Mesenchymal stem cell (in vitro differentiated cells and primary cell): Measurements from ENCODE around the gene S100Z.

ENCODE experiments used
- DNase-seq: peaks from one replicate; pipeline ENCODE4 v3.0.0-alpha.2; 2013
- H2AFZ ChIP-seq: one replicate; pipeline ENCODE4 v1.6.1; 2013; ENCODE audit warnings: low read depth, mild to moderate bottlenecking, control low read depth, inconsistent platforms, low read length, moderate library complexity
- H2AK5ac ChIP-seq: 2 replicates; pipeline ENCODE4 v1.6.1; 2013; ENCODE audit warnings: low read length, moderate library complexity, mild to moderate bottlenecking, inconsistent platforms; ENCODE audit not compliant: severe bottlenecking
- H2BK120ac ChIP-seq: one replicate; pipeline ENCODE4 v1.6.1; 2013; ENCODE audit warnings: low read depth, mild to moderate bottlenecking, inconsistent platforms, low read length, moderate library complexity
- H2BK12ac ChIP-seq, 2 experiments: one replicate each; pipeline ENCODE4 v1.6.1; 2013; ENCODE audit warnings: inconsistent platforms in 2 of 2, low read length in 2 of 2, mild to moderate bottlenecking in 2 of 2, moderate library complexity in 2 of 2, control low read depth in 1 of 2
- H2BK15ac ChIP-seq: one replicate; pipeline ENCODE4 v1.6.1; 2013; ENCODE audit warnings: mild to moderate bottlenecking, low read depth, inconsistent platforms; ENCODE audit not compliant: poor library complexity, severe bottlenecking
- H2BK5ac ChIP-seq: 2 replicates; pipeline ENCODE4 v1.6.1; 2013; ENCODE audit warnings: low read depth, mild to moderate bottlenecking, low read length, control low read depth, inconsistent platforms; ENCODE audit not compliant: poor library complexity, severe bottlenecking
- H3K14ac ChIP-seq, 2 experiments: one replicate each; pipeline ENCODE4 v1.6.1; 2013; ENCODE audit warnings: inconsistent platforms in 2 of 2, low read length in 2 of 2, control low read depth in 1 of 2, mild to moderate bottlenecking in 1 of 2, moderate library complexity in 1 of 2
- H3K18ac ChIP-seq, 2 experiments: one replicate each; pipeline ENCODE4 v1.6.1; 2013; ENCODE audit warnings: inconsistent platforms in 2 of 2, low read length in 2 of 2, control low read depth in 1 of 2, low read depth in 1 of 2, mild to moderate bottlenecking in 1 of 2
- H3K23ac ChIP-seq, 2 experiments: one replicate each; pipeline ENCODE4 v1.6.1; 2013; ENCODE audit warnings: inconsistent platforms in 2 of 2, low read length in 2 of 2, mild to moderate bottlenecking in 2 of 2, moderate library complexity in 2 of 2, control low read depth in 1 of 2
- H3K27ac ChIP-seq: 2 replicates; pipeline ENCODE4 v1.5.1; 2013; ENCODE audit warnings: mild to moderate bottlenecking, moderate library complexity, low read length, control low read depth, inconsistent platforms; ENCODE audit not compliant: poor library complexity, severe bottlenecking
- H3K27me3 ChIP-seq, 2 experiments: 2 replicates each; pipeline versions ENCODE4 v1.6.1 to v1.7.0; 2013; ENCODE audit warnings: low read length in 2 of 2, mild to moderate bottlenecking in 2 of 2, moderate library complexity in 2 of 2, control low read depth in 1 of 2, inconsistent platforms in 1 of 2; ENCODE audit not compliant: control insufficient read depth in 1 of 2, insufficient read depth in 1 of 2
- H3K36me3 ChIP-seq, 2 experiments: 2 replicates each; pipeline versions ENCODE4 v1.6.1 to v1.7.0; 2013; ENCODE audit warnings: low read length in 2 of 2, control low read depth in 1 of 2, inconsistent platforms in 1 of 2, low read depth in 1 of 2, mild to moderate bottlenecking in 1 of 2; ENCODE audit not compliant: insufficient read depth in 2 of 2, control insufficient read depth in 1 of 2
- H3K4ac ChIP-seq, 2 experiments: one replicate each; pipeline ENCODE4 v1.6.1; 2013; ENCODE audit warnings: inconsistent platforms in 2 of 2, low read length in 2 of 2, mild to moderate bottlenecking in 2 of 2, moderate library complexity in 2 of 2, control low read depth in 1 of 2, low read depth in 1 of 2
- H3K4me1 ChIP-seq: 2 replicates; pipeline ENCODE4 v1.6.1; 2013; ENCODE audit warnings: low read depth, low read length, control low read depth; ENCODE audit not compliant: control insufficient read depth, insufficient read depth
- H3K4me2 ChIP-seq: 2 replicates; pipeline ENCODE4 v1.6.1; 2013; ENCODE audit warnings: low read length, mild to moderate bottlenecking, inconsistent platforms; ENCODE audit not compliant: poor library complexity, severe bottlenecking
- H3K4me3 ChIP-seq, 2 experiments: 2 replicates each; pipeline versions ENCODE4 v1.5.1 to v1.7.0; 2013; ENCODE audit warnings: low read length in 2 of 2, mild to moderate bottlenecking in 2 of 2, control low read depth in 1 of 2, low read depth in 1 of 2; ENCODE audit not compliant: insufficient read depth in 1 of 2
- H3K79me1 ChIP-seq: replicated peaks from 2 replicates; pipeline ENCODE4 v1.6.1; 2013; ENCODE audit warnings: mild to moderate bottlenecking, control low read depth, low read length, inconsistent platforms; ENCODE audit not compliant: poor library complexity, severe bottlenecking
- H3K9ac ChIP-seq: 2 replicates; pipeline ENCODE4 v1.7.0; 2013; ENCODE audit warnings: mild to moderate bottlenecking, low read length, moderate library complexity
- H3K9me3 ChIP-seq: 2 replicates; pipeline ENCODE4 v1.7.0; 2013; ENCODE audit warnings: mild to moderate bottlenecking, low read length; ENCODE audit not compliant: control insufficient read depth
- H4K8ac ChIP-seq: one replicate; pipeline ENCODE4 v1.6.1; 2013; ENCODE audit warnings: inconsistent platforms, mild to moderate bottlenecking, low read length, moderate library complexity
- H4K91ac ChIP-seq: one replicate; pipeline ENCODE4 v1.6.1; 2013; ENCODE audit warnings: mild to moderate bottlenecking, low read length, inconsistent platforms
- WGBS: methylation state at CpG from one replicate; pipeline ENCODE4 v1.1.7; 2013; ENCODE audit warnings: mixed read lengths; 5-methylcytosine and 5-hydroxymethylcytosine counted together

S100Z gene

DNA sequence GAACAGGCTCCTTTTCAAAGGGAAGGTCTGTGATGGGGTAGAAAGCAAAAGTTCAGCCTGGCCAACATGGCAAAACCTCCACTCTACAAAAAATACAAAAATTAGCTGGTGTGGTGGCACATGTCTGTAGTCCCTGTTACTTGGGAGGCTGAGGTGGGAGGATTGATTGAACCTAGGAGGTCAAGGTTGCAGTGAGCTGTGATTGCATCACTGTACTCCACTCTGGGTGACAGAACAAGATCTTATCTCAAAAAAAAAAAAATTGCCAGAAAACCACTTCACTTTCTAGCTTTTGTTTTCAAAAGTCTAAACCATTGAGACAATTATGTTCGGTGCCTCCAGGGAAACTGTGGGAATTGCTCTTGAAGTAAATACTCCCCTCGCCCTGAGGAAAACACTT lies 43.5 kb downstream of the S100Z start:
- peaks cover 4 to 30% of the 10 kb centered on the region in 2 experiments for H3K27me3 ChIP-seq
- H2BK15ac ChIP-seq: no peak overlapping the region
- no peak overlapping the region for H4K8ac ChIP-seq
- no peak overlapping the region for H3K14ac ChIP-seq
- H3K9ac ChIP-seq: no peak overlapping the region
- no peak overlapping the region for H2AFZ ChIP-seq
- no peak overlapping the region for H3K18ac ChIP-seq
- no peaks in the 10 kb centered on the region for H3K79me1 ChIP-seq
- H3K9me3 ChIP-seq: no peaks in the 10 kb centered on the region
- H2BK5ac ChIP-seq: no peak overlapping the region
- H3K4ac ChIP-seq: no peak overlapping the region
- H2BK120ac ChIP-seq: no peak overlapping the region
- DNase-seq: no peak
- H3K27ac ChIP-seq: no peak overlapping the region
- WGBS: 86% methylated on average over 2 of the region's 2 CpGs
- no peak overlapping the region for H2AK5ac ChIP-seq
- no peaks in the 10 kb centered on the region for H3K4me1 ChIP-seq
- no peak overlapping the region for H3K4me2 ChIP-seq
- H2BK12ac ChIP-seq: no peak overlapping the region
- no peak overlapping the region for H3K23ac ChIP-seq
- H3K4me3 ChIP-seq: no peak overlapping the region
- no peak overlapping the region for H4K91ac ChIP-seq
- no peaks in the 10 kb centered on the region for H3K36me3 ChIP-seq

- Histone ChIP-seq H3K18ac (no peak overlapping the region), H4K8ac (no peak overlapping the region), H2BK120ac (no peak overlapping the region), H2BK5ac (no peak overlapping the region), H2BK15ac (no peak overlapping the region), H3K4me3 (no peak overlapping the region), H3K27ac (no peak overlapping the region), H3K9me3 (peaks cover 19% of the 10 kb centered on the region), H3K36me3 (no peaks in the 10 kb centered on the region), H3K4me1 (no peaks in the 10 kb centered on the region), H2BK12ac (no peak overlapping the region), H3K23ac (no peak overlapping the region), H2AFZ (no peak overlapping the region), H3K27me3 (peaks cover 4 to 20% of the 10 kb centered on the region in 2 experiments), H2AK5ac (no peak overlapping the region), H4K91ac (no peak overlapping the region), H3K79me1 (no peaks in the 10 kb centered on the region), H3K9ac (no peak overlapping the region), H3K4ac (no peak overlapping the region), H3K4me2 (no peak overlapping the region), H3K14ac (no peak overlapping the region)
- 100% methylated on average over 1 of the region's 2 CpGs for WGBS
- no peak for DNase-seq
Measured at GRCh38 chr5:76896196-76896595, 46.4 kb downstream of the S100Z start.

- DNase-seq: no peak
- no peak overlapping the region for H3K23ac ChIP-seq
- WGBS: 80% methylated on average over 3 of the region's 3 CpGs
Measured at GRCh38 chr5:76901522-76901921, 51.7 kb downstream of the S100Z start.

DNA sequence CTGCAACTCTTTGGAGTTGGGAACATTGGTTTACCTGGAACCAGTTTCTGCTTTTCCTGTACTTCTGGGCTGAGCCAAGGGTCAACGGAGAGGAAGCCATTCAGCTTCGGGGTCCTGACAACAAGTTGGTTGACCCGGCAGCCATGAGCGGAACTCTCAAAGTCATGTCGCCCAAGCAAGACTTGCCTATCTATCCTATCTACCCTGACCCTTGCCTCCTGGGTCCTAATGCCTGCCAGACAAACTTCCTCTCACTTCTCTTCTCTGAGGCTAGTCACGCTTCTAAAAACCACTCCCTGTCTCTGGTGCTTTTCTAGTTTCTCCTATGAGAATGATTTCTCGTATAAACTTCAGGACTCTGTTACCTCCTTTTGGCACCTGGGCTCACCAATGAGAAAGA lies 58.4 kb downstream of the S100Z start:
- Histone ChIP-seq H3K4me2 (no peak overlapping the region), H4K8ac (no peak overlapping the region)
- WGBS: 92% methylated on average over 7 of the region's 7 CpGs

More at GRCh38 chr5:76901522-76901921, 51.7 kb downstream of the S100Z start:
- H3K9me3 ChIP-seq: peaks cover 26% of the 10 kb centered on the region
- no peak overlapping the region for H3K4me3 ChIP-seq
- no peak overlapping the region for H3K18ac ChIP-seq
- H3K4me2 ChIP-seq: no peak overlapping the region
- no peak overlapping the region for H3K4ac ChIP-seq
- no peaks in the 10 kb centered on the region for H3K4me1 ChIP-seq
- H4K91ac ChIP-seq: no peak overlapping the region
- no peak overlapping the region for H3K9ac ChIP-seq
- no peak overlapping the region for H2BK5ac ChIP-seq
- H3K79me1 ChIP-seq: no peaks in the 10 kb centered on the region
- H3K27me3 ChIP-seq: no peaks in the 10 kb centered on the region
- no peak overlapping the region for H3K14ac ChIP-seq
- no peak overlapping the region for H2BK12ac ChIP-seq
- H2AFZ ChIP-seq: no peak overlapping the region
- no peak overlapping the region for H2BK15ac ChIP-seq
- no peak overlapping the region for H2AK5ac ChIP-seq
- H2BK120ac ChIP-seq: no peak overlapping the region
- H3K36me3 ChIP-seq: no peaks in the 10 kb centered on the region
- H3K27ac ChIP-seq: no peak overlapping the region
- no peak overlapping the region for H4K8ac ChIP-seq

More for the DNA sequence above, 58.4 kb downstream of the S100Z start:
- H4K91ac ChIP-seq: no peak overlapping the region
- peaks cover 0 to 5% of the 10 kb centered on the region in 2 experiments for H3K27me3 ChIP-seq
- H3K14ac ChIP-seq: no peak overlapping the region
- no peaks in the 10 kb centered on the region for H3K4me1 ChIP-seq
- no peak overlapping the region for H3K4ac ChIP-seq
- H2BK15ac ChIP-seq: no peak overlapping the region
- no peaks in the 10 kb centered on the region for H3K79me1 ChIP-seq
- no peak overlapping the region for H3K4me3 ChIP-seq
- no peak overlapping the region for H3K27ac ChIP-seq
- H2AK5ac ChIP-seq: no peak overlapping the region
- H3K9ac ChIP-seq: no peak overlapping the region
- no peaks in the 10 kb centered on the region for H3K36me3 ChIP-seq
- H3K23ac ChIP-seq: no peak overlapping the region
- no peak for DNase-seq
- H2BK120ac ChIP-seq: no peak overlapping the region
- H3K9me3 ChIP-seq: no peaks in the 10 kb centered on the region
- H2BK5ac ChIP-seq: no peak overlapping the region
- no peak overlapping the region for H2AFZ ChIP-seq
- no peak overlapping the region for H2BK12ac ChIP-seq
- H3K18ac ChIP-seq: no peak overlapping the region
